ENCODE measurements around the gene SSBP1.

SSBP1 gene

DNA sequence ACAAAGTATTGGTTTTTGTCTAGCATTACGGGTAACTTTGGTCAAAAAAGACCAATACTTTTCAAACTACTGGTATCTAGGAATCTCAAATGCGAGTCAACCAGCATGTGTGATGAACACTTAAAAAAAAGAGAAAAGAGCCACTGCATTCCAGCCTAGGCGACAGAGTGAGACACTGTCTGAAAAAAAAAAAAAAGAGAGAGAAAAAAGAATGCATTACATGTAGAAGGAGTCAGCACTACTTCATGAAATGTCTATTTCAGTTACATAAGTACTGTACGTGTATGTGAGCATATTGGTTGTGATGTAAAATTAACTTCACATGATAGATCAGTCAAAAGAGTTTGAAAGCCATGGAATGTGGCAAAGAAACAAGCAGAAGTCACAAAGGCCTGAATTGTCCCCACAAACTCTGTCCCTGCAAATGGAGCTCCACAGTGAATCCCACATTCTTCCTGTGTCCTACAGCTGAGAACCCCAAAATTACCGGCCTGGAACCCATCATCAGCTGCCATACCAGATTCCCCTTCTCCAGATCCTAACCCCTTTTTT, 37.8 kb upstream of the SSBP1 start:
- Histone ChIP-seq H3K27me3 (ENCODE audit: low read depth, low read length) (no peaks in the 10 kb centered on the region), H3K36me3 (ENCODE audit: control insufficient read depth in 1 of 2, insufficient read depth in 2 of 2, low read length in 2 of 2) (no peaks in the 10 kb centered on the region), H3K4me3 (ENCODE audit: low read depth in 1 of 2, low read length in 2 of 2) (peak overlapping the region; percentile 59 to 68), H3K9me3 (ENCODE audit: control insufficient read depth in 1 of 2, low read length in 2 of 2) (no peaks in the 10 kb centered on the region), H3K27ac (ENCODE audit: low read length) (peak overlapping the region; percentile 21), H3K4me1 (ENCODE audit: control insufficient read depth in 1 of 2, insufficient read depth in 2 of 2, low read length in 2 of 2) (peaks cover 14 to 17% of the 10 kb centered on the region in 2 donors)

DNA sequence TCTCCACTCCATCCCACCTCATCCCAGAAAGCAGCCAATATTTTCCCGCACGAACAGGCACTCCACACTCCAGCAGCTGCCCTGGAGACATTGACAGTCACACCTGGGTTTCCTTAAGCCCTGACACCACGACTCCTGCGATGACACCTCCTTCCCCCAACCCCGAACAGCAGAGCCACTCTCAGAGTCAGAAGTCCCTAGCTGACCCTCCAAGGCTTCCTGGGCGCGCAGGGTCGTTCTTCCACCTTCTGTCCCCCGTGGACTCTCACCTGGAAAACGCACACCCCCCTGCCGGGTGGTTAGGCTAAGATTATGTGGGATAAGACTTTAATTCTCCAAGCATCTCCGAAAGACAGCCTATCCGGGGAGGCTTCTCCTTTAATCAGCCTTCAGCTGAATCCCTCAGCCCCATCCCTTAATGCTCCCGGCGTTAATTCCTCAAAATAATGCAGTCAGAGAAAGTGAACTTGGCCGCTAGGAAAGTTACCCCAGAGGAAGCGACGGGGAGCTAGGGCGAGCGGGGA, 37.2 kb upstream of the SSBP1 start:
- H3K4me1 ChIP-seq (ENCODE audit: control insufficient read depth in 1 of 2, insufficient read depth in 2 of 2, low read length in 2 of 2), result peaks cover 14 to 17% of the 10 kb centered on the region in 2 donors

DNA sequence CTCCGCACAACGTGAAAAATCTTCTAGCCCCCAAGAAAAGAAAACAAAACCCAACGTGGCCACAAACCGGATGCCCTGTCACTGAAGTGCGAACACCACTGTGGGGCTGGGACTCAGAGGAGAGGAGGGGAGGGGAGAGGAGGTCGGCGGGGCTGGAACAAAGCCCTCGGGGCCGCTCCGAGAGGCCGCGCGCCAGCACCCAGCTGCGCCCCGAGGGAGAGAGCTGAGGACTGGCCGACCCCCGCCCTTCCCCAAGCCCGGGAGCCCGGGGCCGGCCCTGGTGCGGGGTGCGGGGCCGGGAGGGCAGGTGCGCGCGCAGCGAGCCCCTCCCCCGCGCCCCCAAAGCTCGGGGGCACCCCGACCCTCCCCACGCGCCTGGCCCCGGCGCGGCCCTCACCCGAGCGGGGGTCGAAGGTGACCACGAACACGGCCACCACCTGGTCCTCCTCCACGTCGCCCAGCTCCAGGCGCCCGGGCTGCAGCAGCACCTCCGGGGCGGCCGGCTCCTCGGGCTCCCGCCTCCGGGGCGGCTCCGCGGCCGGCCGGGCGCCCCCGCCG, 36.6 kb upstream of the SSBP1 start:
- no peak overlapping the region for H3K27ac ChIP-seq (ENCODE audit: low read length)
- no peaks in the 10 kb centered on the region for H3K9me3 ChIP-seq (ENCODE audit: control insufficient read depth in 1 of 2, low read length in 2 of 2)
- H3K4me1 ChIP-seq (ENCODE audit: control insufficient read depth in 1 of 2, insufficient read depth in 2 of 2, low read length in 2 of 2), result peaks cover 14 to 17% of the 10 kb centered on the region in 2 donors
- H3K27me3 ChIP-seq (ENCODE audit: low read depth, low read length), result no peaks in the 10 kb centered on the region
- H3K36me3 ChIP-seq (ENCODE audit: control insufficient read depth in 1 of 2, insufficient read depth in 2 of 2, low read length in 2 of 2), result no peaks in the 10 kb centered on the region
- peak overlapping the region in 1 of 2 donors; percentile 68 for H3K4me3 ChIP-seq (ENCODE audit: low read depth in 1 of 2, low read length in 2 of 2)

More for the DNA sequence above, 37.2 kb upstream of the SSBP1 start:
- no peaks in the 10 kb centered on the region for H3K27me3 ChIP-seq (ENCODE audit: low read depth, low read length)
- peak overlapping the region; percentile 21 for H3K27ac ChIP-seq (ENCODE audit: low read length)
- H3K36me3 ChIP-seq (ENCODE audit: control insufficient read depth in 1 of 2, insufficient read depth in 2 of 2, low read length in 2 of 2), result no peaks in the 10 kb centered on the region
- peak overlapping the region; percentile 59 to 68 for H3K4me3 ChIP-seq (ENCODE audit: low read depth in 1 of 2, low read length in 2 of 2)
- H3K9me3 ChIP-seq (ENCODE audit: control insufficient read depth in 1 of 2, low read length in 2 of 2), result no peaks in the 10 kb centered on the region

DNA sequence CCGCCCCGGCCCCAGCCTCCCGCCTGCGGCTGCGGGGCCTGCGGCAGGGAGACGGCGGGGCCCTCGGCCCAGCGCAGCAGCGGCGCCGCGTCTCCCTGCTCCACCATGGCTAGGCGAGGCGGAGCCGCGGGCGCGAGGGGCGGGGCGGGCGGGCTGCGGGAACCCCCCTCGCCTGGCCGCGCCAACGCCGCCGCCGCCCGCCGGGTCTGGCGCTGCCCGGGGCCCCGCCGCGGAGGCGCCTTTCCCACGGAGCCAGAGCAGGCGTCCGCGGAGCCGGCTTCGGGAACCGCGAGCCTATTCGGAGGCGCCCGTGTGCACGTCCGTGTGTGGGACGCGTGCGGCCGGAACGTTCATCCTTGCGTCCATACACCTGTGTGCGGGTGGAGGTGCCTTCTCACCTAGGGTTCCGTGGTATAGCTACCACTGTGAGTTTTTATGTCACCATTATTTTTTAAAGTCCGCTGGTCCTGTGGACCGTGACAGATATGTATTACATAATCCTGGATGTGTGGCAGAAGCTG, 36.1 kb upstream of the SSBP1 start, which contains the start of gene DENND11:
Gene DENND11 (minus strand): TSS at position 120 of the 521 bp plus-strand sequence. CDS start 13 bp downstream, at position 107.
- peak within 1 kb of the TSS; percentile 72 to 80 for H3K4me3 ChIP-seq (ENCODE audit: low read depth in 1 of 2, low read length in 2 of 2)
- H3K27me3 ChIP-seq (ENCODE audit: low read depth, low read length), result no peaks in the 10 kb centered on the region
- no peaks in the 10 kb centered on the region for H3K9me3 ChIP-seq (ENCODE audit: control insufficient read depth in 1 of 2, low read length in 2 of 2)
- peaks cover 14 to 17% of the 10 kb centered on the region in 2 donors for H3K4me1 ChIP-seq (ENCODE audit: control insufficient read depth in 1 of 2, insufficient read depth in 2 of 2, low read length in 2 of 2)
- H3K27ac ChIP-seq (ENCODE audit: low read length), result peak within 1 kb of the TSS; percentile 21
- H3K36me3 ChIP-seq (ENCODE audit: control insufficient read depth in 1 of 2, insufficient read depth in 2 of 2, low read length in 2 of 2), result no peaks in the 10 kb centered on the region

DNA sequence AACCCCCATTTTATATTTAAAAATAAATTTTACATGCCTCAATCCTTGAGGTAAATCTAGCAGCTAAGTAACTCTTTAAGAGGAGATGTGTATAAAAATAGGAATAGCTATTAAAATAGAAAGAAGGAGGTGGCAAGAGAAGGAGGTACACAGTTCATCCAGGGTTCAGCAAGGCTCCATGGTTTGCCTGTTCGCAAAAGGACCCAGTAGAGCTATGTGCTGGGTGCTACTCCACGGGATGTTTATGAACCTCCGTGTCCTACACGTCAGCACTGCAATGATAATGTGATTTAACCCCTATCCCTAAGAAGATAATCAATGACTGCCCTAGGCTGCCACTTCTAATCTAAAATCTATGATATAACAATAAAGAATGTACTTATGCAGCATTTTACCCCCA, 35.3 kb upstream of the SSBP1 start:
- H3K27ac ChIP-seq (ENCODE audit: low read length), result no peak overlapping the region
- H3K27me3 ChIP-seq (ENCODE audit: low read depth, low read length), result no peaks in the 10 kb centered on the region
- H3K36me3 ChIP-seq (ENCODE audit: control insufficient read depth in 1 of 2, insufficient read depth in 2 of 2, low read length in 2 of 2), result no peaks in the 10 kb centered on the region
- H3K9me3 ChIP-seq (ENCODE audit: control insufficient read depth in 1 of 2, low read length in 2 of 2), result no peaks in the 10 kb centered on the region
- peaks cover 14 to 17% of the 10 kb centered on the region in 2 donors for H3K4me1 ChIP-seq (ENCODE audit: control insufficient read depth in 1 of 2, insufficient read depth in 2 of 2, low read length in 2 of 2)
- H3K4me3 ChIP-seq (ENCODE audit: low read depth in 1 of 2, low read length in 2 of 2), result no peak overlapping the region

DNA sequence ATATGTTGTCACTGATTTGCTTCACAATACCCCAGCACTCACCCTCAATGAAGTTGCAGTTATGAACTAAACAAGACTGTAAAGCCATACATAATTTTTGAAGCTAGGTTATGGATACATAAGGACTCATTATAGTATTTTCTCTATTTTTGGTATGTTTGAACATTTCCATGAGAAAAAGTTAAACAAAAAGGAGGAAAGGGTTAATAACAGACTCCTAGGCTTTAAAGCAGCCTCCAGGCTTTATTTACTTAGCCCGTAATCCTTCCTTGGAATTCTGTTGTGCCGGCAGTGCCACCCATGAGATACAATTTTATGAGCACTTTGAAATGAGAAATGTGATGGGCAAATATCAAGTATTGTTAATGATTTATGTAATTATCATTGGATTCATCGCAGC, 34.0 kb upstream of the SSBP1 start:
- H3K36me3 ChIP-seq (ENCODE audit: control insufficient read depth in 1 of 2, insufficient read depth in 2 of 2, low read length in 2 of 2), result no peaks in the 10 kb centered on the region
- no peak overlapping the region for H3K4me3 ChIP-seq (ENCODE audit: low read depth in 1 of 2, low read length in 2 of 2)
- no peak overlapping the region for H3K27ac ChIP-seq (ENCODE audit: low read length)
- H3K27me3 ChIP-seq (ENCODE audit: low read depth, low read length), result no peaks in the 10 kb centered on the region
- H3K4me1 ChIP-seq (ENCODE audit: control insufficient read depth in 1 of 2, insufficient read depth in 2 of 2, low read length in 2 of 2), result peaks cover 14 to 17% of the 10 kb centered on the region in 2 donors
- no peaks in the 10 kb centered on the region for H3K9me3 ChIP-seq (ENCODE audit: control insufficient read depth in 1 of 2, low read length in 2 of 2)

DNA sequence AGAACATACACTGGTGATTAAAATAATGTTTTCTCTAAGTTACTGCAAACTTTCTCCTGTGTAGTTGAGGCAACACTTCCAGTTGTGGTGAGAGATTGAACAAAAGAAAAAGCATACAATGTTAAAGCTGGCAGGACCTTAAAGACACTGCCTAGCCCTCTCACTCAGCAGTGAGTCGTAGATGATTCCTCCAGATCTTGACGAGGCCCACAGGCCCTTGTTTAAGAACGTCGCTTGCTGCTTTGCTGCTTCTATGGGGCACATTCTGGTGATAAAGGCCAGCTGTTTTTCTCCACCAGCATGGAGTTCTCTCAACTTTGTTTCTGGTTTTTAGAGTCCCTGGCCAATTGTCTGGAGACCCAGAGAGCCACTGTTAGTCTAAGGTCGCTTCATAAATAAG, 33.4 kb upstream of the SSBP1 start:
- Histone ChIP-seq H3K4me1 (ENCODE audit: control insufficient read depth in 1 of 2, insufficient read depth in 2 of 2, low read length in 2 of 2) (peaks cover 14 to 17% of the 10 kb centered on the region in 2 donors), H3K27me3 (ENCODE audit: low read depth, low read length) (no peaks in the 10 kb centered on the region), H3K36me3 (ENCODE audit: control insufficient read depth in 1 of 2, insufficient read depth in 2 of 2, low read length in 2 of 2) (no peaks in the 10 kb centered on the region), H3K27ac (ENCODE audit: low read length) (no peak overlapping the region), H3K9me3 (ENCODE audit: control insufficient read depth in 1 of 2, low read length in 2 of 2) (no peaks in the 10 kb centered on the region), H3K4me3 (ENCODE audit: low read depth in 1 of 2, low read length in 2 of 2) (no peak overlapping the region)

DNA sequence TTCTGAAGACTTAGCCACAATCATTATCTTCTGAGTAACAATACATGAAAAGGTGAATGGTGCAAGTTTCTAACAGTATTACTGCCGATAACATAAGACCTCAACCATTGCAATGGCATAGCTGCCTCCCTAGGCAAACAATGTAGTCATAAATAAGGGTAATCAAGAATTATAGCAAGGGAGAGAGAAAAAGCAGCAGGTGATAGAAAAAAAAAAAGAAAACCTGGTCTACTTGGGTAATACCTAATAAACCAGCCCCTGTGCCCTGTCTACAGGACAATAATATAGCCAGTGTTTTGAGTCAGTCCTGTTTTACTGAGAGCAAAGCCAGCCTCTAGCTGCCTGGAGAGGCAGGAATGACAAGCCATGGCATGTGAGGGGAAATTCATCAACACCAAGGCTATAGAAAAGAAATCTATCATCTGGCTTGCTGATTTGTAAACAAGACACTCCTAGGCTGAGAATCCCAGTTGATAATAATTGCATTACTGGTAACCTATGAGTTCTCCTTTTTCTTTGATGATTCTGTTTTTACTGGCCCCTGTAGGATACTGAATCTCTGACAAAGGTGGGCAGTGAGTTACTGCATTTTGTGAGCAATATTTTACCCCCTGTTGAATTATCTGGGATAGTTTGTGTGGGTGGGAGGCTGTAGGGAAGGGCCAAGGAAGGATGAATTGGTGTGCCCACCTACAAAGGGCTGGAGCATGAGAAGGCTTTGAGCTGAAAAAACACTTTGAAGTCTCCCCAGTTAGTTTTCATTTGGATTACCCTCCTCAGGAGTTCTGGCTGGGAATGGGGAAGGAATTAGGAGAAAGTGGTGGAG, 31.7 kb upstream of the SSBP1 start:
- no peaks in the 10 kb centered on the region for H3K9me3 ChIP-seq (ENCODE audit: control insufficient read depth in 1 of 2, low read length in 2 of 2)
- H3K4me1 ChIP-seq (ENCODE audit: control insufficient read depth in 1 of 2, insufficient read depth in 2 of 2, low read length in 2 of 2), result peaks cover 7 to 9% of the 10 kb centered on the region in 2 donors
- no peaks in the 10 kb centered on the region for H3K36me3 ChIP-seq (ENCODE audit: control insufficient read depth in 1 of 2, insufficient read depth in 2 of 2, low read length in 2 of 2)
- H3K27me3 ChIP-seq (ENCODE audit: low read depth, low read length), result no peaks in the 10 kb centered on the region
- H3K4me3 ChIP-seq (ENCODE audit: low read depth in 1 of 2, low read length in 2 of 2), result no peak overlapping the region
- H3K27ac ChIP-seq (ENCODE audit: low read length), result no peak overlapping the region

DNA sequence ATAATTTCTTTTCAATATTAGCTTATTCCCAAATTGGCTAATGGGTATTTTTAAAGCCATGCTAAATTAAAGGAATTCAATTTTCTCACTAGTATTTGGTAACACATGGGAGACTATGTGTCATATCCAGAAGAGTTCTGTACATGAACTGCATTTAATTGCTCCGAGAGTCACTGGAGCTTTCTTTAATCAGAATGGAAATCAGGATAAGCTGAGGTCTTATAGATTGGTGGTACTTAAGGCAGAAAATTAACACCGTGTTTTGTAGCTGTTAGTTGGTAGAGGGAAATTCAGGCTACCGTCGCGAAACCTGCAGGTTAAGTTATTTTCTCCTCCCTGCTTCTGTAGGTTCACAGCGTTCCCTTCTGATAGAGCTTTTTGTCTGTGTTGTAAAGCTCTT, 29.8 kb upstream of the SSBP1 start, which contains the start of gene WEE2:
Gene WEE2 (plus strand): TSS at position 3 of the 400 bp plus-strand sequence. CDS start 406 bp downstream, outside the sequence.
- Histone ChIP-seq H3K9me3 (ENCODE audit: control insufficient read depth in 1 of 2, low read length in 2 of 2) (no peaks in the 10 kb centered on the region), H3K36me3 (ENCODE audit: control insufficient read depth in 1 of 2, insufficient read depth in 2 of 2, low read length in 2 of 2) (no peaks in the 10 kb centered on the region), H3K27me3 (ENCODE audit: low read depth, low read length) (no peaks in the 10 kb centered on the region), H3K4me3 (ENCODE audit: low read depth in 1 of 2, low read length in 2 of 2) (no peak within 1 kb of the TSS), H3K27ac (ENCODE audit: low read length) (no peak within 1 kb of the TSS), H3K4me1 (ENCODE audit: control insufficient read depth in 1 of 2, insufficient read depth in 2 of 2, low read length in 2 of 2) (peaks cover 0 to 2% of the 10 kb centered on the region in 2 donors)

DNA sequence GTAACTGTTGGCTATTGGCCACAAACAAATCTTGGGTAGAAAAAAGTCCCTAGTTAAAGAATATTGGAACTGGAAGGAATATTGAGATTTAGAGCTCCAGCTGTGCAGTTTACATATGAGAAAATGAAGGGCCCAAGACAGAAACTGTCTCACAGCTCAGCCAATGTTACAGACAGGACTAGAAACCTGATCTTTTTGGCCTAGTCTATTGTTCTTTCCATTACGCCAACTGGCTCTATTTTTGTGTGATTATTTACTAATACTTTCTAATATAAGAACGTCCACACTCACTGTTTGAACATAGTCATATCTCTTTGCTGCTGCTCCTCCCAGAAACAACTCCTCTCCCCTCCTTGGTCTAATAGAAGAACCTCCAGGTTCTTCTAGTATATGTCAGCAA, 28.8 kb upstream of the SSBP1 start:
- Histone ChIP-seq H3K9me3 (ENCODE audit: control insufficient read depth in 1 of 2, low read length in 2 of 2) (no peaks in the 10 kb centered on the region), H3K27ac (ENCODE audit: low read length) (no peak overlapping the region), H3K4me1 (ENCODE audit: control insufficient read depth in 1 of 2, insufficient read depth in 2 of 2, low read length in 2 of 2) (no peaks in the 10 kb centered on the region), H3K27me3 (ENCODE audit: low read depth, low read length) (no peaks in the 10 kb centered on the region), H3K4me3 (ENCODE audit: low read depth in 1 of 2, low read length in 2 of 2) (no peak overlapping the region), H3K36me3 (ENCODE audit: control insufficient read depth in 1 of 2, insufficient read depth in 2 of 2, low read length in 2 of 2) (no peaks in the 10 kb centered on the region)

DNA sequence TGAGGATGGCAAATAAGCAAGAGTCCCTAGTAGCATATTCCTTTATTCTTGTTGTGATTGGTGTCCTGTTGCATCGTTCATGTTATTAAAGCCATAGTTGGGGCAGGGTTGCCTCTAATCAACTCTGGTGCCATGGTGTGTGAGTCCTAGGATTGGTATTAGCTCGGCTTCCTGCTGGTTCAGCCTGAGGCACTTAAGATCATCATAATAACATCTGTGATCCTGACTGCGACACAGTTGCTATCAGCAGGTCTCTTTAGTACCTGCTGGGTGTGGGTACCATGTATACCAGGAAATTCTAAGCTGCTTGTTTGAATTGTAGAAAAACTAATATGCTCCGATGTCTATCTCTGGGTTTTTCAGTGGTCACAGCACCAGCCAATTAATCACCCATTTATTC, 28.4 kb upstream of the SSBP1 start:
- Histone ChIP-seq H3K36me3 (ENCODE audit: control insufficient read depth in 1 of 2, insufficient read depth in 2 of 2, low read length in 2 of 2) (no peaks in the 10 kb centered on the region), H3K9me3 (ENCODE audit: control insufficient read depth in 1 of 2, low read length in 2 of 2) (no peaks in the 10 kb centered on the region), H3K4me3 (ENCODE audit: low read depth in 1 of 2, low read length in 2 of 2) (no peak overlapping the region), H3K27me3 (ENCODE audit: low read depth, low read length) (no peaks in the 10 kb centered on the region), H3K27ac (ENCODE audit: low read length) (no peak overlapping the region), H3K4me1 (ENCODE audit: control insufficient read depth in 1 of 2, insufficient read depth in 2 of 2, low read length in 2 of 2) (no peaks in the 10 kb centered on the region)

All from muscle layer of duodenum (tissue), 2 donors.